ENCODE measurements around the gene PLEKHH1. TPM values are rescaled to one million over a fixed set of nuclear protein-coding genes. Genes with fewer than 3 reads are reported as not detected.

PLEKHH1 gene
- total RNA-seq, 3 donors from 2014 or later = 45.8 to 110 (median 61.5) TPM

- Histone ChIP-seq H3K9me3 (no peaks in the 10 kb centered on the region), H3K36me3 (ENCODE audit: low read depth) (no peaks in the 10 kb centered on the region), H3K4me1 (ENCODE audit: low read depth) (no peaks in the 10 kb centered on the region), H3K4me3 (no peak overlapping the region)
- ATAC-seq (no peak), DNase-seq (no peak)
- no peak for TF ChIP-seq CTCF (IDR thresholded peaks at IDR 0.05)
- intact Hi-C loops (cut with DNase I, micrococcal nuclease) = no loop called here
These were observed 21.3 kb downstream of the PLEKHH1 start for GRCh38 chr14:67554341-67554740.

GRCh38 chr14:67555518-67556090, 22.5 kb downstream of the PLEKHH1 start:
- Histone ChIP-seq H3K9me3 (no peaks in the 10 kb centered on the region), H3K36me3 (ENCODE audit: low read depth) (no peaks in the 10 kb centered on the region), H3K4me1 (ENCODE audit: low read depth) (no peaks in the 10 kb centered on the region), H3K4me3 (no peak overlapping the region)
- intact Hi-C loops (cut with DNase I, micrococcal nuclease) = no loop called here
- no peak for DNase-seq
- ATAC-seq = no peak
- no peak for TF ChIP-seq CTCF (IDR thresholded peaks at IDR 0.05)

DNA sequence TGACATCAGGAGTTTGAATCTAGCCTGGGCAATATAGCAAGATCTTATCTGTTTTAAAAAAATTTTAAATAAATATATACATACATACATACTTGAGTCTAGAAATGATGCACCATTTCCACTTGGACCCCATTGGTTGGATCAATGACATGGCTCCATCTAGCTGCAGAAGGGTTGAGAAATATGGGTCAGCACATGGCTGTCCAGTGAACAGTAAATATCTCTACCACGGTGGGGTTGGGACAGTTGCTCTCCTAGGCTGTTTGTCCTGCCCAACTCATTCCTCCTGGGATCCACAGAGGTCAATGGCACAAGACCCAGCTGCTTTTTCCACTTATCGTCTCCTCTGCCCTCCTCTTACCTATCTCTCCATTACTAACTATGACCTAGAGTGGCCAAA, 23.6 kb downstream of the PLEKHH1 start:
- Histone ChIP-seq H3K4me1 (ENCODE audit: low read depth) (no peaks in the 10 kb centered on the region), H3K9me3 (no peaks in the 10 kb centered on the region), H3K4me3 (no peak overlapping the region), H3K36me3 (ENCODE audit: low read depth) (no peaks in the 10 kb centered on the region)
- DNase-seq = no peak
- no peak for ATAC-seq
- intact Hi-C loops (cut with DNase I, micrococcal nuclease) = no loop called here
- TF ChIP-seq CTCF (IDR thresholded peaks at IDR 0.05) = no peak

DNA sequence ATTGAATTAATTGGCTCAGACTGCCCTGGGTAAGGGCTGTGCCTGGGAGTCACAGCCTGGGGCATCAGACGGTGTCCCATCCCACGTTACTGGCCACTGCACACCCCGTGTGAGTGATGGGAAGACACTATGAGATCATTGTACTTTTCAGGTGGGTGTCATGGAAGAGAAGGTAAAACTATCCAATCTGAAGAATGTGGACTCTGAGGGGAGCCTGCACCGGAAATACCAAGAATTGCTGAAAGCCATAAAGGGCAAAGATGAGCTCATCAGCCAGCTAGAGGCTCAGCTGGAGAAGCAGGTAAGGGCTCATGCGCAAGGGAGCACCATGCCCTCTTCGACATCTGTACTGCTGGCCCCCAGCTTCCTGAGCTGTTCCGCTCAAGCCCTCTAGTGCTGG, 24.0 kb downstream of the PLEKHH1 start:
- intact Hi-C loops (cut with DNase I, micrococcal nuclease) = no loop called here
- Histone ChIP-seq H3K4me1 (ENCODE audit: low read depth) (no peaks in the 10 kb centered on the region), H3K9me3 (no peaks in the 10 kb centered on the region), H3K4me3 (no peak overlapping the region), H3K36me3 (ENCODE audit: low read depth) (no peaks in the 10 kb centered on the region)
- DNase-seq = no peak
- TF ChIP-seq CTCF (IDR thresholded peaks at IDR 0.05) = no peak
- ATAC-seq = no peak

GRCh38 chr14:67557656-67558055, 24.6 kb downstream of the PLEKHH1 start:
- Histone ChIP-seq H3K4me1 (ENCODE audit: low read depth) (no peaks in the 10 kb centered on the region), H3K36me3 (ENCODE audit: low read depth) (no peaks in the 10 kb centered on the region), H3K4me3 (no peak overlapping the region), H3K9me3 (no peaks in the 10 kb centered on the region)
- no peak for ATAC-seq
- no peak for TF ChIP-seq CTCF (IDR thresholded peaks at IDR 0.05)
- intact Hi-C loops (cut with DNase I, micrococcal nuclease) = no loop called here
- DNase-seq = no peak

DNA sequence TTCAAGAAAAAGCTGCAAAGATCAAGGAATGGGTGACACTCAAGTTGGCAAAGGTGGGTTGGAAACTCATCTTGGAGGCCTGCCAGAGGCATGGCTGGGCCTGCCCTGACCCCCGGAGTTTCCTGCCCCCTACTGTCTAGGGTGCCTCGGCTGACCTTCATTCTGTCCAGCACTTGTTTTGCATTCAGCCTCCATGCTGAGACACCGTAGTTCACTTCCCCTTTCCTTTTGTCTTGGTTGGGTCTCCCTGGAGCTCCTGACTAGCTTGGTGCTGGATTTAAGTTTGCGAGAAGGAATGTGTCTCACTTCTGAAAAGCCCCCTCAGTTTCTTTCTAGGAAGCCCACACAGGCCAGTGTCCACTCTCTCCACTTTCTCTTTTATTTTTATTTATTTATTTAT, 26.5 kb downstream of the PLEKHH1 start:
- TF ChIP-seq CTCF (IDR thresholded peaks at IDR 0.05) = no peak
- intact Hi-C loops (cut with DNase I, micrococcal nuclease) = no loop called here
- ATAC-seq = no peak
- DNase-seq = no peak
- Histone ChIP-seq H3K4me1 (ENCODE audit: low read depth) (no peaks in the 10 kb centered on the region), H3K36me3 (ENCODE audit: low read depth) (no peaks in the 10 kb centered on the region), H3K9me3 (no peaks in the 10 kb centered on the region), H3K4me3 (no peak overlapping the region)
